ENCODE results near the gene PAWR.
"Not testable (repeated sequence)": the region's sequence is repeated elsewhere in the genome, so short reads cannot be mapped to it uniquely, and the experiment has no call there.

Gene PAWR

GRCh38 chr12:79547735-79548609, 142.8 kb downstream of the PAWR start:
- DNase-seq (ENCODE audit: low spot score): no peak

DNA sequence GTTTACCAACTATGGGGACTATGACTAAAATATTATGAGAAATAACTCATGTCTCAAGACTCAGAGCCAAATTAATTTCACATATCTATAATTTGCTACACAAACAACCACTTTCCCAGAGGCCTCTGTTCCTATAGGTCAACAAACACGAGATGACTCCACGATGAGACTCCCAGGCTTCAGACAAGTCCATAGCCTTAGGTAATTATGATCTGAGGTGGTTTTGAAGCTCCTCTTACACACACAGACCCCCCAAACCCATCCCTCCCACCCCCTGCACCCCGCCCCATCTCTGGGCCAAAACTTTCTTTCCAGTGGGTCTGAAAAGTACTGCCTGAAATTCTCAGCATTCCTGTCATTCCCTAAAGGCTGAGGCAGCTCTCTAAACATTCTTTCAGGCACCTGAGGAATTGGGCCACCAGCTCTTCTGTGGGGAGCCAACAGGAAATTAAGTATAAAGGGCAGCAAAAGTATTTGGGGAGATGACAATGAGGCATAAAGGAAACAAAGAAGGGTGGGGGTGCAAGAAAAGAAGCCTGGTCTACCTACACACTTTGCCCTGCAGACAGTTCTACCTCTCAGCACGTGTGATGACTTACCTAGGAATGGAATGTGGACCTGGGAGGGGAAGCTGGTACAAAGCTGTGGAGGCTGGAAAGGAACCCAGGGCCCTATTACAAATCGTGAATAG, 143.6 kb downstream of the PAWR start:
- no peak for DNase-seq (ENCODE audit: low spot score)

DNA sequence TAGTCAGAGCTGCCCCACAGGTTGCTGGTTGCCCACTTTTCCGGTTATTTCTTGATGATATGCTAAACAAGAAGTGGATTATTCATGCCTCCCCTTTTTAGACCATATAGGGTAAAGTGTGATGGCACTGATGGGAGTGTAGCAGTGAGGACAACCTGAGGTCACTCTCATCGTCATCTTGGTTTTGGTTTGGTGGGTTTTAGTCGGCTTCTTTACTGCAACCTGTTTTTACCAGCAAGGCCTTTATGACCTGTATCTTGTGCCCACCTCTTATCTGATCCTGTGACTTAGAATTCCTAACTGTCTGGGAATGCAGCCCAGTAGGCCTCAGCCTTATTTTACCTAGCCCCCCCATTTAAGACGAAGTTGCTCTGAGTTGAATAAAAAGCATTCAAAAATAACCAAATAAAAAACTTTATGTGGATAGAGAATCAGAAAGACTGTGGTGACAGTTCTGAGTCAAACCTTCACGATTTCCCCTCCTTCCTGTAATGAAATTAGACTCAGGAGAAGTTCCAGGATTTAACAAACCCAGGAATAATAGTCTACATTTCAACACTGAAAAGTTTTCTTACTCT, 144.2 kb downstream of the PAWR start:
- DNase-seq (ENCODE audit: low spot score): no peak

DNA sequence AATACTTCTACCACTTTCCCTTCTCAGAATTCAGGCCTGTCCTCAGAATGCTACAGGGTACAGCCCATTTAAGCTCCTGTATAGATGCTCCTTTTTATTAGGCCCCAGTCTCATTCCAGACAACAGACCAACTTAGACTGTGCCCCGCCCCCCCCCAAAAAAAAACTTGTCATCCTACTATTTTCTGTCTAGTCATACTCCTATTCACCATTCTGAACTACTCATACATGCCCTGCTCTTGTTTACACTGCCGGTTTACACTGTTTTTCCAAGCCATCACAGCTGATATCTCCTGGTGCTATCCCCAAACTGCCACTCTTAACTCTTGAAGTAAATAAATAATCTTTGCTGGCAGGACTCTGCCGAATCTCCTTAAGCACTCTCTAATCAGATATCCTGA, 146.3 kb downstream of the PAWR start:
- not testable (repeated sequence) for DNase-seq (ENCODE audit: low spot score)

DNA sequence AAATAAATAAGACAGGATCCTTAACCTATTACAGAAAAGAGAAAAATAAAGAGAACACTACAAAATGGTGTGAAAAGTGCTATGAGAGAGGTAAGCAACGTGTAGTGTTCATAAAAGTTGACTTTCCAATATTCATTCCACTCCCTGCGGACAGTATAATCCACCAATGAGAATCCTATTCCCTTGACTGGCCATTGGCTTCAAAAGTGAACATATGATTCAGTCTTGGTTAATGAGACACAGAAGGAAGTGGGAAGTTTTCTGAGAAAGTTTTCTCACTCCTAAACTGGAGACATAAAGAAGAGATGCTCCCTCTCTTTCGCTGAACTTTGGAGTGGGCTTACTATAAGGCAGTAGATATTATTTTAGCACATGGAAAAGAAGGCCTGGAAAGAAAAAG, 153.1 kb downstream of the PAWR start:
- no peak for DNase-seq (ENCODE audit: low spot score)

DNA sequence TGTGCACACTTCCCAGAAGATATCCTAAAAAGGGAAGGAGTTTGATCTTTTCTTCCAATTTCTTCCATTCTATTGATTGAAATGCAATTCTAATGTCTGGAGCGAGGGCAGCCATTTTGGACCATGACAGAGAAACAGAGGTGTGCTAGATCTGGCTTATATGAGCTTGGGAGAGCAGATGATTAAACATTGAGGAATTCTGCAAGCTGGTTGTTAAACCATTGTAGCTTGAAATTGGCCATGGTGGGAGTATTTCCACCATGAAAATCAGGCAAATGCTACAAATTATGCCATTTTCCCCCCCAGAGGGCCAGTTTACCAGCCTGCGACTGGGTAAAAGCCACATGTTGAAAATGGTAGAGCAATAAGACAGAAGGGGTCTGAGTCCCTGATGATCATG, 155.0 kb downstream of the PAWR start:
- no peak for DNase-seq (ENCODE audit: low spot score)
